ENCODE results near the gene ITGB7. TPM values are rescaled to one million over a fixed set of nuclear protein-coding genes. Genes with fewer than 3 reads are reported as not detected.

The ITGB7 gene
- polyA plus RNA-seq, 1 of the 3 experiments (the other 2 are of a cell fraction), result 0.25 TPM

DNA sequence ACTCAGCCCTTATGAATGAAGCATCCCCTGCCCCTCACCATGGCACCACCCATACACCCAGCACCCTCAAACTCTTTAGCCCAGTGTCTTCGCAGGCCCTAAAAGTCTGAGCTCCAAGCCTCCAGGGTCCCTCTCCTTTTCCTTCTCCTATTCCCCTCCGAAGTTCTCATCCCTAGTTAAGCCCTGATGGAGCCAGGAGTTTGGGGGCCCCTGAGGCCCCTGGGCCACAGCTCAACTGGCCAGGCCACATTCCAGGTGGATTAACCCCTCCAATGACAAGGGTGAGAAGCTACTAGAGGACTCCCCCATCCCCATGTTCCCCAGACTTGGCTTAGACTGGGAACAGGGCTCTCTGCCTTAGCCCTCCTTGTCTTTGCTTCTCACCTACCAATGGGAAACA is 22.4 kb upstream of the ITGB7 start (continued):
- TF ChIP-seq, protein P1, sequence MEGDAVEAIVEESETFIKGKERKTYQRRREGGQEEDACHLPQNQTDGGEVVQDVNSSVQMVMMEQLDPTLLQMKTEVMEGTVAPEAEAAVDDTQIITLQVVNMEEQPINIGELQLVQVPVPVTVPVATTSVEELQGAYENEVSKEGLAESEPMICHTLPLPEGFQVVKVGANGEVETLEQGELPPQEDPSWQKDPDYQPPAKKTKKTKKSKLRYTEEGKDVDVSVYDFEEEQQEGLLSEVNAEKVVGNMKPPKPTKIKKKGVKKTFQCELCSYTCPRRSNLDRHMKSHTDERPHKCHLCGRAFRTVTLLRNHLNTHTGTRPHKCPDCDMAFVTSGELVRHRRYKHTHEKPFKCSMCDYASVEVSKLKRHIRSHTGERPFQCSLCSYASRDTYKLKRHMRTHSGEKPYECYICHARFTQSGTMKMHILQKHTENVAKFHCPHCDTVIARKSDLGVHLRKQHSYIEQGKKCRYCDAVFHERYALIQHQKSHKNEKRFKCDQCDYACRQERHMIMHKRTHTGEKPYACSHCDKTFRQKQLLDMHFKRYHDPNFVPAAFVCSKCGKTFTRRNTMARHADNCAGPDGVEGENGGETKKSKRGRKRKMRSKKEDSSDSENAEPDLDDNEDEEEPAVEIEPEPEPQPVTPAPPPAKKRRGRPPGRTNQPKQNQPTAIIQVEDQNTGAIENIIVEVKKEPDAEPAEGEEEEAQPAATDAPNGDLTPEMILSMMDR (IDR thresholded peaks at IDR 0.05), result no peak
- no peak for TF ChIP-seq TEAD4 (IDR thresholded peaks at IDR 0.05; ENCODE audit: borderline replicate concordance, insufficient read depth)
- no peak for TF ChIP-seq GABPA (IDR thresholded peaks at IDR 0.05; ENCODE audit: low read depth)
- no peak for TF ChIP-seq USF2 (IDR thresholded peaks at IDR 0.05; ENCODE audit: borderline replicate concordance, low read depth, low read length)
- TF ChIP-seq SMC3 (IDR thresholded peaks at IDR 0.05; ENCODE audit: low read depth, low read length), result no peak
- no peak for TF ChIP-seq GATA2 (CRISPR knock-in tag; IDR thresholded peaks at IDR 0.05)
- TF ChIP-seq ELF1 (IDR thresholded peaks at IDR 0.05), result no peak
- TF ChIP-seq JUND (IDR thresholded peaks at IDR 0.05), result no peak
- TF ChIP-seq, protein P2, sequence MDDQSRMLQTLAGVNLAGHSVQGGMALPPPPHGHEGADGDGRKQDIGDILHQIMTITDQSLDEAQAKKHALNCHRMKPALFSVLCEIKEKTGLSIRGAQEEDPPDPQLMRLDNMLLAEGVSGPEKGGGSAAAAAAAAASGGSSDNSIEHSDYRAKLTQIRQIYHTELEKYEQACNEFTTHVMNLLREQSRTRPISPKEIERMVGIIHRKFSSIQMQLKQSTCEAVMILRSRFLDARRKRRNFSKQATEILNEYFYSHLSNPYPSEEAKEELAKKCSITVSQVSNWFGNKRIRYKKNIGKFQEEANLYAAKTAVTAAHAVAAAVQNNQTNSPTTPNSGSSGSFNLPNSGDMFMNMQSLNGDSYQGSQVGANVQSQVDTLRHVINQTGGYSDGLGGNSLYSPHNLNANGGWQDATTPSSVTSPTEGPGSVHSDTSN (IDR thresholded peaks at IDR 0.05), result no peak
- TF ChIP-seq MEF2A (IDR thresholded peaks at IDR 0.05; ENCODE audit: borderline replicate concordance, low read depth), result no peak
- TF ChIP-seq MAX (IDR thresholded peaks at IDR 0.05; ENCODE audit: low read depth), result no peak

GRCh38 chr12:53227836-53228235 is 20.8 kb upstream of the ITGB7 start:
- no peak for DNase-seq
- H3K9ac ChIP-seq, result no peak overlapping the region
- H4K20me1 ChIP-seq (ENCODE audit: insufficient read depth), result no peaks in the 10 kb centered on the region
- POLR2A ChIA-PET, result no interaction called here
- TF ChIP-seq SIN3A (IDR thresholded peaks at IDR 0.05; ENCODE audit: borderline replicate concordance, low read depth, low read length) (no peak), POLR2AphosphoS5 (IDR thresholded peaks at IDR 0.05; ENCODE audit: low read depth, low read length) (no peak), RCOR1 (IDR thresholded peaks at IDR 0.05; ENCODE audit: low read length) (no peak), IRF3 (IDR thresholded peaks at IDR 0.05; ENCODE audit: low read depth, low read length) (no peak)
- H3K36me3 ChIP-seq (replicated peaks in 1 of 2; ENCODE audit: control insufficient read depth in 1 of 2, insufficient read depth in 2 of 2, low read length in 1 of 2), result peaks cover 0 to 8% of the 10 kb centered on the region in 2 experiments
- no peaks in the 10 kb centered on the region for H3K9me2 ChIP-seq
- no peak overlapping the region for H3K4me2 ChIP-seq
- H3K4me3 ChIP-seq (ENCODE audit: low read depth in 2 of 2, low read length in 1 of 2), result no peak overlapping the region
- H3K9me3 ChIP-seq, result no peaks in the 10 kb centered on the region
- H3K4me1 ChIP-seq (ENCODE audit: control insufficient read depth in 1 of 2, insufficient read depth in 2 of 2, low read depth in 1 of 2, low read length in 1 of 2), result peaks cover 43 to 54% of the 10 kb centered on the region in 2 experiments; a peak in 3 of 4 replicates
- CTCF ChIA-PET, result interaction anchor here (0.9 kb wide), 2 partner anchors 40 to 93 kb away, joined by 3 to 4 read pairs; partner anchors contain the start of gene ESPL1
- no CpG with 5 or more reads among the region's 1 CpG for WGBS (ENCODE audit: low lambda C conversion rate)
- no peaks in the 10 kb centered on the region for H3K27me3 ChIP-seq (ENCODE audit: insufficient read depth)
- H3K79me2 ChIP-seq (ENCODE audit: insufficient read depth), result peaks cover 5% of the 10 kb centered on the region; the same call in 1 of the 2 replicates
- H3F3A ChIP-seq (replicated peaks; ENCODE audit: insufficient read depth), result peaks cover 20% of the 10 kb centered on the region
- H3K27ac ChIP-seq (ENCODE audit: low read depth in 2 of 2, low read length in 1 of 2), result no peak overlapping the region
- H2AFZ ChIP-seq (ENCODE audit: low read depth), result no peak overlapping the region
